Panc1 (cell line): ENCODE data around the gene ABCB7. TPM values are rescaled to one million over a fixed set of nuclear protein-coding genes. Genes with fewer than 3 reads are reported as not detected.

Experiments
- ATAC-seq: fragments of 200-7000 bp; cut with Tn5 transposase; 2 replicates; pipeline ENCODE4 v1.9.1; 2020; ENCODE audit warnings: mild to moderate bottlenecking, moderate library complexity
- BruUV-seq: library from RNA; stranded (reverse); fragments of 400-500 nt; replicated peaks from 2 replicates; lab custom pipeline; 2021; lab: Mats Ljungman, UMichigan
- CTCF ChIA-PET: fragments of 300-600 bp; sonication (Branson Sonifier 250); formaldehyde crosslinking; loops from one replicate; lab custom pipeline; 2022; ENCODE audit warnings: antibody characterized with exemption; lab: Charles Lee
- POLR2A ChIA-PET: fragments of 300-600 bp; sonication (Branson Sonifier 250); formaldehyde crosslinking; loops from one replicate; lab custom pipeline; 2022; ENCODE audit warnings: antibody characterized with exemption; lab: Charles Lee
- DNase-seq: peaks from one replicate; pipeline ENCODE4 v3.0.0-alpha.2; 2010; ENCODE audit warnings: low read depth, low spot score
- H3K27ac ChIP-seq: 2 replicates; pipeline ENCODE4 v1.5.1; 2011; ENCODE audit warnings: mild to moderate bottlenecking, low read length, inconsistent platforms
- H3K27me3 ChIP-seq: fragments of 200-500 bp; sonication (Bioruptor generic); 2 replicates; pipeline ENCODE4 v1.6.0; 2014; ENCODE audit warnings: low read length, inconsistent platforms; ENCODE audit not compliant: control insufficient read depth, insufficient read depth
- H3K36me3 ChIP-seq: fragments of 200-500 bp; sonication (Bioruptor generic); 2 replicates; pipeline ENCODE4 v1.5.1; 2014; ENCODE audit warnings: inconsistent platforms, mild to moderate bottlenecking, low read length, moderate library complexity; ENCODE audit not compliant: control insufficient read depth, insufficient read depth
- H3K4me1 ChIP-seq: 2 replicates; pipeline ENCODE4 v1.5.1; 2011; ENCODE audit warnings: inconsistent platforms, mild to moderate bottlenecking, low read length, moderate library complexity; ENCODE audit not compliant: control insufficient read depth, insufficient read depth
- H3K4me3 ChIP-seq, 2 experiments: 2 replicates each; pipeline ENCODE4 v1.5.1; 2011 to 2012; ENCODE audit warnings: low read depth in 2 of 2, low read length in 2 of 2, mild to moderate bottlenecking in 2 of 2, inconsistent platforms in 1 of 2, moderate library complexity in 1 of 2
- H3K9me3 ChIP-seq: fragments of 200-500 bp; sonication (Bioruptor generic); 2 replicates; pipeline ENCODE4 v1.5.1; 2014; ENCODE audit warnings: low read depth, mild to moderate bottlenecking, inconsistent platforms, low read length, moderate library complexity; ENCODE audit not compliant: control insufficient read depth, insufficient read depth
- POLR2AphosphoS5 ChIP-seq: IDR thresholded peaks from 2 replicates; pipeline ENCODE4 v1.6.1; 2012; ENCODE audit warnings: mild to moderate bottlenecking, low read depth, low read length, moderate library complexity
- REST ChIP-seq, 2 experiments: IDR thresholded peaks; 2 replicates each; pipeline ENCODE4 v1.6.1; 2011 to 2012; ENCODE audit warnings: low read depth in 2 of 2, control low read depth in 1 of 2, low read length in 1 of 2, mild to moderate bottlenecking in 1 of 2, moderate library complexity in 1 of 2; ENCODE audit not compliant: insufficient read depth in 1 of 2
- SIN3A ChIP-seq: IDR thresholded peaks from 2 replicates; pipeline ENCODE4 v1.6.1; 2012; ENCODE audit warnings: low read depth, mild to moderate bottlenecking, low read length, moderate library complexity, borderline replicate concordance; ENCODE audit not compliant: insufficient read depth
- TCF7L2 ChIP-seq: IDR thresholded peaks from 2 replicates; pipeline ENCODE4 v1.6.1; 2011; ENCODE audit warnings: mild to moderate bottlenecking, low read depth, low read length, inconsistent platforms
- in situ Hi-C: cut with HindIII; loops from 2 replicates; pipeline ENCODE4 v1.10.0; 2016; ENCODE audit warnings: low sequenced_read_pairs, low pct_unique_long_range_greater_than_20kb
- intact Hi-C: fragments of 100-400 bp; cut with micrococcal nuclease; formaldehyde crosslinking; loops from one replicate; pipeline ENCODE4 v1.10.0; 2022; ENCODE audit not compliant: unreplicated experiment
- total RNA-seq: library from RNA; stranded (reverse); gene quantifications from one replicate; pipeline ENCODE4 v1.2.1, GENCODE V29; 2021; ENCODE audit not compliant: unreplicated experiment
- TF ChIP-seq, protein P1 (sequence below): fragments of 450-650 bp; IDR thresholded peaks from 2 replicates; pipeline ENCODE4 v1.5.1; 2017; ENCODE audit warnings: mild to moderate bottlenecking

The ABCB7 gene
- total RNA-seq, 1 experiment from 2014 or later, result 30.7 TPM

DNA sequence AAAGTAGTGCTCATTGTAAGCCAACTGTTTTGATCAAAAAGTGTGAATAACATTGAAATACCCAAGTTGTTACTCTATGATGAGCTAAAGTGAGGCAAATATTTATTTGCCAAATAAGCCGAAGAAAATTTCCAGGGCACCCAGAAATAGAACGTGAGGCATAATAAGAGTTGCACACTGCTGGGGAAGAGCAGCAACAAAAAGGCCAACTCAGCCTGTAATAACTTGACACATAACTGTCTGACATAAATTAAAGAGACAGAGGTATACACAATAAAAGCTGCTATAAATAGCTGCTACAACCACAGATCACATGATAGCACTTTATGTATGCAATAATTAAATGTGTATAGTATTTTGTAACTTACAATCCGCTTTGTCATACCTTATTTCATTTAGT is 2.0 kb upstream of the ABCB7 start:
- BruUV-seq, result no TSS peak
- ATAC-seq, result no peak
- no peaks in the 10 kb centered on the region for H3K36me3 ChIP-seq
- ChIA-PET CTCF (no interaction called here), POLR2A (no interaction called here)
- no peak overlapping the region for H3K4me3 ChIP-seq
- no peak for TF ChIP-seq TCF7L2
- TF ChIP-seq, protein P1, sequence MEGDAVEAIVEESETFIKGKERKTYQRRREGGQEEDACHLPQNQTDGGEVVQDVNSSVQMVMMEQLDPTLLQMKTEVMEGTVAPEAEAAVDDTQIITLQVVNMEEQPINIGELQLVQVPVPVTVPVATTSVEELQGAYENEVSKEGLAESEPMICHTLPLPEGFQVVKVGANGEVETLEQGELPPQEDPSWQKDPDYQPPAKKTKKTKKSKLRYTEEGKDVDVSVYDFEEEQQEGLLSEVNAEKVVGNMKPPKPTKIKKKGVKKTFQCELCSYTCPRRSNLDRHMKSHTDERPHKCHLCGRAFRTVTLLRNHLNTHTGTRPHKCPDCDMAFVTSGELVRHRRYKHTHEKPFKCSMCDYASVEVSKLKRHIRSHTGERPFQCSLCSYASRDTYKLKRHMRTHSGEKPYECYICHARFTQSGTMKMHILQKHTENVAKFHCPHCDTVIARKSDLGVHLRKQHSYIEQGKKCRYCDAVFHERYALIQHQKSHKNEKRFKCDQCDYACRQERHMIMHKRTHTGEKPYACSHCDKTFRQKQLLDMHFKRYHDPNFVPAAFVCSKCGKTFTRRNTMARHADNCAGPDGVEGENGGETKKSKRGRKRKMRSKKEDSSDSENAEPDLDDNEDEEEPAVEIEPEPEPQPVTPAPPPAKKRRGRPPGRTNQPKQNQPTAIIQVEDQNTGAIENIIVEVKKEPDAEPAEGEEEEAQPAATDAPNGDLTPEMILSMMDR, result no peak
- no peak for TF ChIP-seq SIN3A
- H3K4me1 ChIP-seq, result peaks cover 3% of the 10 kb centered on the region; the same call in 1 of the 2 replicates
- H3K27ac ChIP-seq, result no peak overlapping the region
- H3K27me3 ChIP-seq, result no peaks in the 10 kb centered on the region
- no peak for DNase-seq
- intact Hi-C loops, result no loop called here
- no peaks in the 10 kb centered on the region for H3K9me3 ChIP-seq
- in situ Hi-C loops, result no loop called here

GRCh38 chrX:75156531-75156945 is 455 bp upstream of the ABCB7 start:
- no peak for DNase-seq
- Histone ChIP-seq H3K4me3 (peak overlapping the region; percentile 86 to 92), H3K9me3 (no peaks in the 10 kb centered on the region), H3K27me3 (no peaks in the 10 kb centered on the region), H3K27ac (peak overlapping the region; percentile 82), H3K4me1 (peaks cover 3% of the 10 kb centered on the region; the same call in 1 of the 2 replicates), H3K36me3 (no peaks in the 10 kb centered on the region)
- CTCF ChIA-PET, result no interaction called here
- no TSS peak for BruUV-seq
- intact Hi-C loops, result no loop called here
- POLR2A ChIA-PET, result no interaction called here
- TF ChIP-seq POLR2AphosphoS5 (no peak), REST (IDR thresholded peaks at IDR 0.05; ENCODE audit: insufficient read depth in 1 of 2, low read depth in 2 of 2, low read length in 1 of 2) (no peak), TCF7L2 (no peak), SIN3A (no peak)
- TF ChIP-seq, protein P1, result no peak
- peak; percentile 55; the same call in 1 of the 2 replicates for ATAC-seq
- in situ Hi-C loops, result no loop called here
